ENCODE data around the gene STK32B.

The STK32B gene

DNA sequence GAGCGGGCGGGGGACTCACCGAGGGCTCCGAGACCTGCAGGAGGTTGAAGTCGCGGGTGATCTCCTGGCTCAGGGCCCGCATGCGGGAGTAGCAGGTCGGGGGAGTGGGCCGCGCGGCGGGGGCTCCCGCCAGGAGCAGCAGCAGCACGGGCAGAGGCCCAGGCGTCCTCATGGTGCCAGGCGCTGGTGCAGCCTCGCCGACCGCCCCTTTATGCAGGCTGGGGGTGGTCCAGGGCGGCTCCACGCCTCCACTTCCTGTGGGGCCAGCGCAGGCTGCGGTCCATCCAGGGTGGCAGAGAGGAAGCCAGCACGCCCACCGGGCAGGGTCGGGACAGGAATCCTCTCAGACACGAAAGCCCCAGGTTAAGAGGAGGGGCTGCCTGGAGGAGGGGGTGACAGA, 32.0 kb upstream of the STK32B start, which contains the start of gene CYTL1:
TSS of gene CYTL1 (minus strand) at position 185 of the 400 bp plus-strand sequence. CDS start at position 172, 13 bp downstream.
- H3K36me3 ChIP-seq, result no peaks in the 10 kb centered on the region
- TF ChIP-seq, protein P1, sequence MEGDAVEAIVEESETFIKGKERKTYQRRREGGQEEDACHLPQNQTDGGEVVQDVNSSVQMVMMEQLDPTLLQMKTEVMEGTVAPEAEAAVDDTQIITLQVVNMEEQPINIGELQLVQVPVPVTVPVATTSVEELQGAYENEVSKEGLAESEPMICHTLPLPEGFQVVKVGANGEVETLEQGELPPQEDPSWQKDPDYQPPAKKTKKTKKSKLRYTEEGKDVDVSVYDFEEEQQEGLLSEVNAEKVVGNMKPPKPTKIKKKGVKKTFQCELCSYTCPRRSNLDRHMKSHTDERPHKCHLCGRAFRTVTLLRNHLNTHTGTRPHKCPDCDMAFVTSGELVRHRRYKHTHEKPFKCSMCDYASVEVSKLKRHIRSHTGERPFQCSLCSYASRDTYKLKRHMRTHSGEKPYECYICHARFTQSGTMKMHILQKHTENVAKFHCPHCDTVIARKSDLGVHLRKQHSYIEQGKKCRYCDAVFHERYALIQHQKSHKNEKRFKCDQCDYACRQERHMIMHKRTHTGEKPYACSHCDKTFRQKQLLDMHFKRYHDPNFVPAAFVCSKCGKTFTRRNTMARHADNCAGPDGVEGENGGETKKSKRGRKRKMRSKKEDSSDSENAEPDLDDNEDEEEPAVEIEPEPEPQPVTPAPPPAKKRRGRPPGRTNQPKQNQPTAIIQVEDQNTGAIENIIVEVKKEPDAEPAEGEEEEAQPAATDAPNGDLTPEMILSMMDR (IDR thresholded peaks at IDR 0.05; ENCODE audit: low read depth, low read length), result no peak
- no peaks in the 10 kb centered on the region for H3K4me1 ChIP-seq
- H3K27me3 ChIP-seq, result no peaks in the 10 kb centered on the region; the same call in 1 of the 2 replicates
- DNase-seq, result peak; percentile 35
- peak within 1 kb of the TSS; percentile 33 for H3K4me3 ChIP-seq (ENCODE audit: low read depth, low read length)
- H3K9me3 ChIP-seq, result no peaks in the 10 kb centered on the region

DNA sequence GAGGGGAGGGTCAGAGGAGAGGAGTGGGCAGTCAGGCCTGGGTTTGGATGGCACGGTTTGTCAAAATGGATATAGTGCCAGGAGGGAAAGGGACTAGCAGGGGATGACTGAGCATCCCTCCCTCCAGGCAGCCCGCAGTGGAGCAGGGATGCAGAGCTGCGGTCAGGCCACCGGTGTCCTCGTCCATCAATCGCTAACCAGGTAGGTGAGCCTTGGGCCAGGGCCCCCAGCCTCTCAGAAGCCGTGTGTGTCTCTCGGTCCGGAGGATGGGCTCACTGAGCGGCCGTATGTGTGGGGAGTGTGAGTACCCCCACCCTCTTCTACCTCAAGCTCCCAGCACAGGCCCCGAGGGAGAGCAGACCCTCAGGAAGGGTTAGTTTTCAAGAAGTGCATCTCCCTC, 31.5 kb upstream of the STK32B start:
- Histone ChIP-seq H3K4me3 (ENCODE audit: low read depth, low read length) (no peak overlapping the region), H3K36me3 (no peaks in the 10 kb centered on the region), H3K27me3 (no peaks in the 10 kb centered on the region), H3K9me3 (no peaks in the 10 kb centered on the region), H3K4me1 (no peaks in the 10 kb centered on the region)
- TF ChIP-seq, protein P1 (IDR thresholded peaks at IDR 0.05; ENCODE audit: low read depth, low read length), result no peak
- DNase-seq, result no peak

DNA sequence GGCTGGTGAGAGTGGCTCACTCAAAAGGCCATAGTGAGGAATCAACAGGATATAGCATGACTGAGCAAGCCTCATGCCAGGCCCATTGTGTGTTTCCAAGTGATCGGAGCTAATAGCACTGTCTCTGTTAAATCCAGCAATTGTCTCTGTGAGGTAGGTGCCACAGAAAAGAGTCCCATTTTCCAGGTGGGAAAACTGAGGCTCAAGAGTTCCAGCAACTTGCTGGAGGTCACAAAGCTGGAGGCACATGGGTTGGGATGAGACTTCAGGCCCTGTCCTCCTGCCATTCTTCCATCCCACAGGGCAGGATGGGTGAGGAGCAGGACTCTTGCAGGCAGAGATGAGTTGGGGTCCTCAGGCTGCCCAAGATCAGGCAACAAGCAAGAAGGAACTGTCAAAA, 30.9 kb upstream of the STK32B start:
- no peaks in the 10 kb centered on the region for H3K9me3 ChIP-seq
- H3K27me3 ChIP-seq, result no peaks in the 10 kb centered on the region
- no peaks in the 10 kb centered on the region for H3K36me3 ChIP-seq
- no peaks in the 10 kb centered on the region for H3K4me1 ChIP-seq
- TF ChIP-seq, protein P1 (IDR thresholded peaks at IDR 0.05; ENCODE audit: low read depth, low read length), result no peak
- DNase-seq, result no peak
- no peak overlapping the region for H3K4me3 ChIP-seq (ENCODE audit: low read depth, low read length)

DNA sequence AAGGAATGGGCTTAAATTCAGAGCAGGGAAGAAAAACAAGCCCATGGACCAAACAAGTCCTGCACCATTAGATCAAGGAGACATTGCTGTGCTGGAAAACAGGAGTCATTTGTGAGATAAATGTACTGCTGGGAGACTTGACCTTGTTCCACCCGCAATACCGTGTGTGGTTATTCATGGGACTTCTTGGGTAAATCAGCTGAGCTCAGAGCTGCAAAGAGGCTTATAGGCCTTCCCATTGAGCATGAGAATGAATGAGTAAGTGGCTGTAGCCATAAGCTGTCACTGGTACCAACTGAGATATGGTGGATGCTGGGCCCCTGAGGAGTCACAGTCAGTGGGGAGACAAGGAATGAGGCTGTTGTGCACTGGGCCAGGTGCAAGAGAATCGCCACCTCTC, 29.7 kb upstream of the STK32B start:
- H3K4me1 ChIP-seq, result no peaks in the 10 kb centered on the region
- H3K36me3 ChIP-seq, result no peaks in the 10 kb centered on the region
- no peaks in the 10 kb centered on the region; the same call in 1 of the 2 replicates for H3K27me3 ChIP-seq
- H3K9me3 ChIP-seq, result no peaks in the 10 kb centered on the region
- DNase-seq, result no peak
- no peak overlapping the region for H3K4me3 ChIP-seq (ENCODE audit: low read depth, low read length)
- TF ChIP-seq, protein P1 (IDR thresholded peaks at IDR 0.05; ENCODE audit: low read depth, low read length), result no peak

DNA sequence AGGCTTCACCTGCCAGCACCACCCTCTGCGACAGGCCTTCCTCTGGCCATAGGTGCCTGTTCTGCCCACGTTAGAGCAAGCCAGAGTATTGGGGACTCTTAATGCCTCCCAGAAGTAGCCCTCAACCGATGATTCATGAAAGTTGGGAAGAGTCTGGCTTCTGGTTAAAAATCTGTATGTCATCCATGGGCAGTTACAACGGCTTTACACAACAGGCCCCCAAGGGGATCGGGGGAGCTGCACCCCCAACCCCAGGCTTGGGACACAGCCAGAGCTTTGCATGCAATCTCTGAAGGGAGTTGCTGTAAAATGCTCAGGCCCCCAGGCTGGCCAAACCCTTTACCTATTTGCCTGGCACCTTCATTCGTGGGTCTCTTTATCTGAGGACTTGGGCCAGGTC, 26.6 kb upstream of the STK32B start:
- Histone ChIP-seq H3K27me3 (no peaks in the 10 kb centered on the region; the same call in 1 of the 2 replicates), H3K4me1 (no peaks in the 10 kb centered on the region), H3K36me3 (no peaks in the 10 kb centered on the region), H3K4me3 (ENCODE audit: low read depth, low read length) (no peak overlapping the region), H3K9me3 (no peaks in the 10 kb centered on the region)
- TF ChIP-seq, protein P1 (IDR thresholded peaks at IDR 0.05; ENCODE audit: low read depth, low read length), result no peak
- DNase-seq, result no peak

DNA sequence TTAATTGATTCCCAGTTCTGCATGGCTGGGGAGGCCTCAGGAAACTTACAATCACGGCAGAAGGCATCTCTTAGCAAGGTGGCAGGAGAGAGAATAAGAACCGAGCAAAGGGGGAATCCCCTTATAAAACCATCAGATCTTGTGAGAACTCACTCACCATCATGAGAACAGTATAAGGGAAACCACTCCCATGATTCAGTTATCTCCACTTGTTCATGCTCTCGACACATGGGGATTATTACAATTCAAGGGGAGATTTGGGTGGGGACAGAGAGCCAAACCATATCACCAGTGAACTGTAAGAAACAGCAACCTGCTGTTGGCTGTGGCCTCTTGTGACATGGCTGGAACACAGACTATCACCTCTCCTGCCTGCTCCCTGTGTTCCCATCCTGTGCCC, 24.9 kb upstream of the STK32B start:
- Histone ChIP-seq H3K36me3 (no peaks in the 10 kb centered on the region), H3K4me1 (no peaks in the 10 kb centered on the region), H3K27me3 (no peaks in the 10 kb centered on the region; the same call in 1 of the 2 replicates), H3K4me3 (ENCODE audit: low read depth, low read length) (no peak overlapping the region), H3K9me3 (no peaks in the 10 kb centered on the region)
- DNase-seq, result no peak
- TF ChIP-seq, protein P1 (IDR thresholded peaks at IDR 0.05; ENCODE audit: low read depth, low read length), result no peak

Data from BE2C (cell line).